ENCODE data around the gene DUOXA1. TPM values are rescaled to one million over a fixed set of nuclear protein-coding genes. Genes with fewer than 3 reads are reported as not detected.
A peak's percentile ranks its signal among the peaks of the same experiment; 100 is the strongest.

DUOXA1 gene
- polyA plus RNA-seq, 1 donor (not counting 4 experiments of a cell fraction or from before 2014, with no cell fraction given) = 15.1 TPM

DNA sequence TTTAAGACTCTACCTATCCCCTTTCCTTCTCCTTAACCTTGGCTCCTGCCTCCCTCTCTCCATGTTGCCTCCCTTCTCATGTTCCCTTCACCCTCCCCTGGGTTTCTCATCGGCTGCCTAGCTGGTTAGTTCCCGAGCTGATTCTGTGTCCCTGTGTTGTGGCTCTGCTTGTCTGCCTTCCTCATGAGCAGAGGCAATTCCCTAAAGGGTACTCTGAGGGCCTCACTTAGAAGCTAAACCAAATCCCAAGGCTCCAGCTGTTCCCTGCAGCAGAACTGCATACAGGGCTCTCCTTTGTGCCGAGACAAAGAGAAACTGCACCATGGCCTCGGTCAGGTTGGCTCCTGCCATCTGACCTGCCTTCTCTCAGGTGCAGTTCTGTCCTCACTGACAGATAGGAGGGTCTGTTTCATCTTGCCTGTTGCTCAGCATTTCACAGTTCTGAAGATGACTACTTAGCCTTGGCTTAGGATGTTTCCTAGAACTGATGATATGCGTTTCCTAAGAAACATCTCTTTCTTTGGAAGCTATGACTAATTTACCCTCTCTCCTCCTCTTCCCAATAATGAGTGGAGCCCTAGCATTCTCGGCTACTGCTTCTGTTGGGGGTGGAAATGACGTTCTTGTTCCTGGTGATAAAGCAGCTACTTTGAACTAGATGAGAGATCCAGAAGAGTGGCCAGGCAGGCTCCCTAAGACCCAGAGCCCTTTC is 27.2 kb upstream of the DUOXA1 start:
- Histone ChIP-seq H3K4me2 (ENCODE audit: control insufficient read depth, extremely low read depth, insufficient read depth, low read depth, low read length) (no peak overlapping the region), H3K27me3 (ENCODE audit: control insufficient read depth, extremely low read depth, insufficient read depth, low read length) (no peaks in the 10 kb centered on the region), H3K9me1 (ENCODE audit: control insufficient read depth, extremely low read depth, insufficient read depth, low read length) (no peaks in the 10 kb centered on the region), H3K4me3 (ENCODE audit: control insufficient read depth in 2 of 3, extremely low read depth in 1 of 3, insufficient read depth in 2 of 3, low read depth in 1 of 3, low read length in 3 of 3) (no peak overlapping the region), H3K79me2 (ENCODE audit: control insufficient read depth, insufficient read depth, low read length) (no peaks in the 10 kb centered on the region), H3K36me3 (ENCODE audit: control insufficient read depth in 2 of 2, extremely low read depth in 1 of 2, insufficient read depth in 2 of 2, low read length in 2 of 2) (peaks cover 10 to 17% of the 10 kb centered on the region in 2 experiments), H3K4me1 (ENCODE audit: control insufficient read depth, extremely low read depth, insufficient read depth, low read length) (peaks cover 28% of the 10 kb centered on the region), H3K9ac (ENCODE audit: control insufficient read depth, extremely low read depth, insufficient read depth, low read length) (peak overlapping the region; percentile 11), H3K27ac (ENCODE audit: control insufficient read depth, insufficient read depth, low read length) (peak overlapping the region; percentile 42), H4K20me1 (ENCODE audit: control insufficient read depth, extremely low read depth, insufficient read depth, low read length) (no peaks in the 10 kb centered on the region), H2AFZ (ENCODE audit: control insufficient read depth, low read length) (no peak overlapping the region), H3K9me3 (ENCODE audit: control insufficient read depth, low read depth, low read length) (no peaks in the 10 kb centered on the region)
- dilution Hi-C loops (cut with MboI; ENCODE audit: extremely low pct_ligation_motif_present, low sequenced_read_pairs) = no loop called here
- TF ChIP-seq, protein P1, sequence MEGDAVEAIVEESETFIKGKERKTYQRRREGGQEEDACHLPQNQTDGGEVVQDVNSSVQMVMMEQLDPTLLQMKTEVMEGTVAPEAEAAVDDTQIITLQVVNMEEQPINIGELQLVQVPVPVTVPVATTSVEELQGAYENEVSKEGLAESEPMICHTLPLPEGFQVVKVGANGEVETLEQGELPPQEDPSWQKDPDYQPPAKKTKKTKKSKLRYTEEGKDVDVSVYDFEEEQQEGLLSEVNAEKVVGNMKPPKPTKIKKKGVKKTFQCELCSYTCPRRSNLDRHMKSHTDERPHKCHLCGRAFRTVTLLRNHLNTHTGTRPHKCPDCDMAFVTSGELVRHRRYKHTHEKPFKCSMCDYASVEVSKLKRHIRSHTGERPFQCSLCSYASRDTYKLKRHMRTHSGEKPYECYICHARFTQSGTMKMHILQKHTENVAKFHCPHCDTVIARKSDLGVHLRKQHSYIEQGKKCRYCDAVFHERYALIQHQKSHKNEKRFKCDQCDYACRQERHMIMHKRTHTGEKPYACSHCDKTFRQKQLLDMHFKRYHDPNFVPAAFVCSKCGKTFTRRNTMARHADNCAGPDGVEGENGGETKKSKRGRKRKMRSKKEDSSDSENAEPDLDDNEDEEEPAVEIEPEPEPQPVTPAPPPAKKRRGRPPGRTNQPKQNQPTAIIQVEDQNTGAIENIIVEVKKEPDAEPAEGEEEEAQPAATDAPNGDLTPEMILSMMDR (optimal IDR thresholded peaks at IDR 0.05 in 1 of 3, IDR thresholded peaks at IDR 0.05 in 1 of 3, conservative IDR thresholded peaks at IDR 0.05 in 1 of 3; ENCODE audit: extremely low read depth in 1 of 3, insufficient read depth in 2 of 3, low read length in 3 of 3) = no peak
- TF ChIP-seq EZH2 (IDR thresholded peaks at IDR 0.05; ENCODE audit: low read length) = no peak
- FAIRE-seq = peak; percentile 97
- no peak for DNase-seq (ENCODE audit: low read depth, low spot score)

DNA sequence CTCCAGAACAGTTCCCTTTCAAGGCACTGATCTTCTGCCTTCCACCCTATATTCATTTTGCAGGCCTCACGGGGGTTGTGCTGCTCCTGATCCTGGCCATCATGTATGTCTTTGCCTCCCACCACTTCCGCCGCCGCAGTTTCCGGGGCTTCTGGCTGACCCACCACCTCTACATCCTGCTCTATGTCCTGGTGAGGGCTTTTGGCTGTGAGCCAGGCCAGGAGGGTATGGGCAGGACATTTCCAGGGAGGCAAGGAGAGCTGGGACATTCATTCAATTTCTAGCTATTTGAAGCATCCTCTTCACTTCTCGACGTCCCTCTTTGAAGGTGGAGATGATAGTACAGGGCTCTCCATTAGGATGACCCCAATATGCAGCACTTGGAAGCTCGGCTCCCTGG is 26.1 kb upstream of the DUOXA1 start:
- H3K4me3 ChIP-seq (ENCODE audit: control insufficient read depth in 2 of 3, extremely low read depth in 1 of 3, insufficient read depth in 2 of 3, low read depth in 1 of 3, low read length in 3 of 3) = no peak overlapping the region
- no peak overlapping the region for H2AFZ ChIP-seq (ENCODE audit: control insufficient read depth, low read length)
- no peak overlapping the region for H3K4me2 ChIP-seq (ENCODE audit: control insufficient read depth, extremely low read depth, insufficient read depth, low read depth, low read length)
- no peaks in the 10 kb centered on the region for H3K9me1 ChIP-seq (ENCODE audit: control insufficient read depth, extremely low read depth, insufficient read depth, low read length)
- dilution Hi-C loops (cut with MboI; ENCODE audit: extremely low pct_ligation_motif_present, low sequenced_read_pairs) = no loop called here
- TF ChIP-seq, protein P1 (optimal IDR thresholded peaks at IDR 0.05 in 1 of 3, IDR thresholded peaks at IDR 0.05 in 1 of 3, conservative IDR thresholded peaks at IDR 0.05 in 1 of 3; ENCODE audit: extremely low read depth in 1 of 3, insufficient read depth in 2 of 3, low read length in 3 of 3) = no peak
- no peak for TF ChIP-seq EZH2 (IDR thresholded peaks at IDR 0.05; ENCODE audit: low read length)
- H4K20me1 ChIP-seq (ENCODE audit: control insufficient read depth, extremely low read depth, insufficient read depth, low read length) = no peaks in the 10 kb centered on the region
- DNase-seq (ENCODE audit: low read depth, low spot score) (no peak), FAIRE-seq (no peak)
- peaks cover 11 to 25% of the 10 kb centered on the region in 2 experiments for H3K36me3 ChIP-seq (ENCODE audit: control insufficient read depth in 2 of 2, extremely low read depth in 1 of 2, insufficient read depth in 2 of 2, low read length in 2 of 2)
- H3K27me3 ChIP-seq (ENCODE audit: control insufficient read depth, extremely low read depth, insufficient read depth, low read length) = no peaks in the 10 kb centered on the region
- H3K9me3 ChIP-seq (ENCODE audit: control insufficient read depth, low read depth, low read length) = no peaks in the 10 kb centered on the region
- H3K27ac ChIP-seq (ENCODE audit: control insufficient read depth, insufficient read depth, low read length) = no peak overlapping the region
- peaks cover 26% of the 10 kb centered on the region for H3K4me1 ChIP-seq (ENCODE audit: control insufficient read depth, extremely low read depth, insufficient read depth, low read length)
- H3K79me2 ChIP-seq (ENCODE audit: control insufficient read depth, insufficient read depth, low read length) = no peaks in the 10 kb centered on the region
- no peak overlapping the region for H3K9ac ChIP-seq (ENCODE audit: control insufficient read depth, extremely low read depth, insufficient read depth, low read length)

Measured in keratinocyte (primary cell).